ENCODE data around the gene GRIN1. TPM values are rescaled to one million over a fixed set of nuclear protein-coding genes. Genes with fewer than 3 reads are reported as not detected.

The GRIN1 gene
- total RNA-seq, 2 donors from 2014 or later, result 0.35 to 0.73 TPM

GRCh38 chr9:137191691-137192447 is 52.9 kb downstream of the GRIN1 start:
- H3K9ac ChIP-seq (ENCODE audit: extremely low read depth, low read length, poor library complexity, severe bottlenecking), result no peak overlapping the region
- peaks cover 23% of the 10 kb centered on the region for H3K4me1 ChIP-seq (ENCODE audit: control insufficient read depth, insufficient read depth, low read length)
- Mint-ChIP-seq H3K27ac (no peak overlapping the region), H3K9me3 (no peaks in the 10 kb centered on the region), H3K27me3 (ENCODE audit: insufficient read depth) (no peaks in the 10 kb centered on the region), H3K4me3 (no peak overlapping the region), H3K4me1 (peaks cover 20% of the 10 kb centered on the region), H3K36me3 (ENCODE audit: low read depth) (peaks cover 9% of the 10 kb centered on the region)
- H3K4me3 ChIP-seq (ENCODE audit: low read length), result no peak overlapping the region
- H3K27me3 ChIP-seq (ENCODE audit: control insufficient read depth, insufficient read depth, low read length, poor library complexity, severe bottlenecking), result no peaks in the 10 kb centered on the region
- H3K36me3 ChIP-seq (ENCODE audit: control insufficient read depth, insufficient read depth, low read length), result peaks cover 19% of the 10 kb centered on the region
- H3K9me3 ChIP-seq (ENCODE audit: control insufficient read depth, low read length), result no peaks in the 10 kb centered on the region
- no peak for DNase-seq
- no peak overlapping the region for H3K27ac ChIP-seq (ENCODE audit: low read depth, low read length)
- WGBS, 2 experiments (ENCODE audit: insufficient coverage in 1 of 2, insufficient read length in 1 of 2), result 95 to 96% methylated on average over 14 to 22 of the region's 22 CpGs
- TF ChIP-seq CTCF (conservative IDR thresholded peaks at IDR 0.05), result no peak

GRCh38 chr9:137192448-137192780 is 53.5 kb downstream of the GRIN1 start:
- Histone ChIP-seq H3K27ac (ENCODE audit: low read depth, low read length) (no peak overlapping the region), H3K4me3 (ENCODE audit: low read length) (no peak overlapping the region), H3K9me3 (ENCODE audit: control insufficient read depth, low read length) (no peaks in the 10 kb centered on the region), H3K4me1 (ENCODE audit: control insufficient read depth, insufficient read depth, low read length) (peaks cover 17% of the 10 kb centered on the region), H3K27me3 (ENCODE audit: control insufficient read depth, insufficient read depth, low read length, poor library complexity, severe bottlenecking) (no peaks in the 10 kb centered on the region), H3K36me3 (ENCODE audit: control insufficient read depth, insufficient read depth, low read length) (peaks cover 14% of the 10 kb centered on the region), H3K9ac (ENCODE audit: extremely low read depth, low read length, poor library complexity, severe bottlenecking) (no peak overlapping the region)
- Mint-ChIP-seq H3K9me3 (no peaks in the 10 kb centered on the region), H3K36me3 (ENCODE audit: low read depth) (peaks cover 9% of the 10 kb centered on the region), H3K4me1 (peaks cover 15% of the 10 kb centered on the region), H3K4me3 (no peak overlapping the region), H3K27ac (no peak overlapping the region), H3K27me3 (ENCODE audit: insufficient read depth) (no peaks in the 10 kb centered on the region)
- 92 to 100% methylated on average over 9 to 10 of the region's 10 CpGs for WGBS, 2 experiments (ENCODE audit: insufficient coverage in 1 of 2, insufficient read length in 1 of 2)
- no peak for DNase-seq
- TF ChIP-seq CTCF (conservative IDR thresholded peaks at IDR 0.05), result no peak

- whole genome bisulfite sequencing, 2 experiments (ENCODE audit: insufficient coverage in 1 of 2, insufficient read length in 1 of 2), result 95% methylated on average over 2 of the region's 2 CpGs; no CpG with 5 or more reads in 1 of the 2 experiments
- no peak for DNase-seq
- peaks cover 14% of the 10 kb centered on the region for H3K36me3 ChIP-seq (ENCODE audit: control insufficient read depth, insufficient read depth, low read length)
- no peaks in the 10 kb centered on the region for H3K9me3 ChIP-seq (ENCODE audit: control insufficient read depth, low read length)
- H3K9me3 Mint-ChIP-seq, result no peaks in the 10 kb centered on the region
- H3K27me3 ChIP-seq (ENCODE audit: control insufficient read depth, insufficient read depth, low read length, poor library complexity, severe bottlenecking), result no peaks in the 10 kb centered on the region
- H3K9ac ChIP-seq (ENCODE audit: extremely low read depth, low read length, poor library complexity, severe bottlenecking), result no peak overlapping the region
- peaks cover 12% of the 10 kb centered on the region for H3K4me1 Mint-ChIP-seq
- peaks cover 15% of the 10 kb centered on the region for H3K4me1 ChIP-seq (ENCODE audit: control insufficient read depth, insufficient read depth, low read length)
- no peak for TF ChIP-seq CTCF (conservative IDR thresholded peaks at IDR 0.05)
- no peaks in the 10 kb centered on the region for H3K27me3 Mint-ChIP-seq (ENCODE audit: insufficient read depth)
- H3K4me3 Mint-ChIP-seq, result no peak overlapping the region
- no peak overlapping the region for H3K4me3 ChIP-seq (ENCODE audit: low read length)
- H3K36me3 Mint-ChIP-seq (ENCODE audit: low read depth), result peaks cover 9% of the 10 kb centered on the region
- H3K27ac Mint-ChIP-seq, result no peak overlapping the region
- no peak overlapping the region for H3K27ac ChIP-seq (ENCODE audit: low read depth, low read length)
These were observed 53.9 kb downstream of the GRIN1 start for GRCh38 chr9:137192859-137193258.
